PC-9 (cell line): ENCODE measurements around the gene KIAA0513.

Experiments used
- EZH2 ChIP-seq: fragments of 200-600 bp; sonication (generic); IDR thresholded peaks from 2 replicates; pipeline ENCODE4 v1.8.0; 2017; ENCODE audit warnings: antibody characterized with exemption, low read depth
- TF ChIP-seq, protein P1 (sequence below): fragments of 200-600 bp; sonication (generic); conservative IDR thresholded peaks from 2 replicates; pipeline ENCODE4 v1.6.1; 2017; ENCODE audit warnings: mixed run types, antibody characterized with exemption, mild to moderate bottlenecking, moderate library complexity

DNA sequence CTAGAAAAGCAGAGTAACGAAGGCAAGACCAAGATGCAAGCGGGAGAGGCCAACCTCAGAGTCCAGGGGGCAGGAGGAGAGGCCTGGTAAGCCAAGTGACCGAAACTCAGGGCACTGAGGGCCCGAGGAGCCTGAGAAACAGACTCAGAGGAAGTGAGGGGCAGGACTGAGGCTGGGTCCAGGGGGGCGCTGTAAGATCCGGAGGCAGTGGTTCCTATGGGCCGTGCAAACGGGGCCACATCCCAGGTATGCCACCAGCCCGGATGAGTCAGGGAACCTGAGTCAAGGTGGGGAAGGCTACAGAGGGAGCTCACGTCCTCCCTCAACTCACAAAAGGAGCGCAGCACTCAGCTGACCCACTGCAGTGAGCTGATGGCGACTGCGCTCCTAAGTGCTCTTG lies 24.5 kb upstream of the KIAA0513 start:
- TF ChIP-seq, protein P1, sequence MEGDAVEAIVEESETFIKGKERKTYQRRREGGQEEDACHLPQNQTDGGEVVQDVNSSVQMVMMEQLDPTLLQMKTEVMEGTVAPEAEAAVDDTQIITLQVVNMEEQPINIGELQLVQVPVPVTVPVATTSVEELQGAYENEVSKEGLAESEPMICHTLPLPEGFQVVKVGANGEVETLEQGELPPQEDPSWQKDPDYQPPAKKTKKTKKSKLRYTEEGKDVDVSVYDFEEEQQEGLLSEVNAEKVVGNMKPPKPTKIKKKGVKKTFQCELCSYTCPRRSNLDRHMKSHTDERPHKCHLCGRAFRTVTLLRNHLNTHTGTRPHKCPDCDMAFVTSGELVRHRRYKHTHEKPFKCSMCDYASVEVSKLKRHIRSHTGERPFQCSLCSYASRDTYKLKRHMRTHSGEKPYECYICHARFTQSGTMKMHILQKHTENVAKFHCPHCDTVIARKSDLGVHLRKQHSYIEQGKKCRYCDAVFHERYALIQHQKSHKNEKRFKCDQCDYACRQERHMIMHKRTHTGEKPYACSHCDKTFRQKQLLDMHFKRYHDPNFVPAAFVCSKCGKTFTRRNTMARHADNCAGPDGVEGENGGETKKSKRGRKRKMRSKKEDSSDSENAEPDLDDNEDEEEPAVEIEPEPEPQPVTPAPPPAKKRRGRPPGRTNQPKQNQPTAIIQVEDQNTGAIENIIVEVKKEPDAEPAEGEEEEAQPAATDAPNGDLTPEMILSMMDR: no peak
- TF ChIP-seq EZH2: no peak
